ENCODE measurements around the gene FFAR3.

- no peak for TF ChIP-seq EP300 (IDR thresholded peaks at IDR 0.05)
- no peak for TF ChIP-seq CTCF (IDR thresholded peaks at IDR 0.05)
- TF ChIP-seq POLR2A (IDR thresholded peaks at IDR 0.05) = no peak
Measured at GRCh38 chr19:35322014-35322413, 36.2 kb upstream of the FFAR3 start.
